Activated CD4-positive, alpha-beta T cell treated with anti-CD3 and anti-CD28 coated beads, Interleukin-2, amount 10 ng/mL, durations not matched to agents 7 days and 5 days (primary cell): ENCODE results near the gene ZFAND5. TPM values are rescaled to one million over a fixed set of nuclear protein-coding genes. Genes with fewer than 3 reads are reported as not detected.

Experiments used
- CTCF ChIA-PET: fragments of 350-600 bp; sonication (Branson Sonifier 250); formaldehyde crosslinking; loops from one replicate; lab custom pipeline; 2021; ENCODE audit warnings: antibody characterized with exemption; lab: Charles Lee
- POLR2A ChIA-PET: fragments of 350-600 bp; sonication (Branson Sonifier 250); formaldehyde crosslinking; loops from one replicate; lab custom pipeline; 2021; ENCODE audit warnings: antibody characterized with exemption; lab: Charles Lee
- DNase-seq: peaks from one replicate; pipeline ENCODE4 v3.0.0-alpha.2; 2020
- H3K27ac Mint-ChIP-seq: one replicate; pipeline ENCODE4 v1.8.0; 2021; ENCODE audit warnings: mild to moderate bottlenecking, moderate library complexity, mixed read lengths
- H3K27me3 Mint-ChIP-seq: one replicate; pipeline ENCODE4 v1.8.0; 2021; ENCODE audit warnings: mixed read lengths
- H3K36me3 Mint-ChIP-seq: one replicate; pipeline ENCODE4 v1.8.0; 2021; ENCODE audit warnings: low read depth, mixed read lengths
- H3K4me1 Mint-ChIP-seq: one replicate; pipeline ENCODE4 v1.8.0; 2021; ENCODE audit warnings: mixed read lengths
- H3K4me3 Mint-ChIP-seq: one replicate; pipeline ENCODE4 v1.8.0; 2021; ENCODE audit warnings: mild to moderate bottlenecking, moderate library complexity, mixed read lengths
- H3K9me3 Mint-ChIP-seq: one replicate; pipeline ENCODE4 v1.8.0; 2021; ENCODE audit warnings: mixed read lengths
- total RNA-seq, 2 experiments: library from RNA; stranded (reverse); gene quantifications; one replicate each; pipeline ENCODE4 v1.2.3, GENCODE V29; 2021

ZFAND5 gene
- total RNA-seq, 2 experiments from 2014 or later, result 59.8 to 80.2 TPM

- Mint-ChIP-seq H3K9me3 (no peaks in the 10 kb centered on the region), H3K36me3 (peaks cover 61% of the 10 kb centered on the region), H3K4me3 (no peak overlapping the region), H3K4me1 (peaks cover 76% of the 10 kb centered on the region), H3K27ac (no peak overlapping the region), H3K27me3 (no peaks in the 10 kb centered on the region)
- no peak for DNase-seq
- ChIA-PET POLR2A (no interaction called here), CTCF (interaction anchor here (0.7 kb wide), 1 partner anchor 372 kb away, joined by 3 read pairs; no protein-coding TSS in a partner anchor)
Observed at GRCh38 chr9:72360324-72360723, 4.7 kb downstream of the ZFAND5 start.

- Mint-ChIP-seq H3K36me3 (peaks cover 75% of the 10 kb centered on the region), H3K27ac (no peak overlapping the region), H3K9me3 (no peaks in the 10 kb centered on the region), H3K27me3 (no peaks in the 10 kb centered on the region), H3K4me1 (peaks cover 53% of the 10 kb centered on the region), H3K4me3 (no peak overlapping the region)
- no peak for DNase-seq
- ChIA-PET CTCF (interaction anchor here (0.6 kb wide), 1 partner anchor 702 kb away, joined by 3 read pairs; no protein-coding TSS in a partner anchor), POLR2A (no interaction called here)
Observed at GRCh38 chr9:72356041-72356582, 8.9 kb downstream of the ZFAND5 start.

- H3K27ac Mint-ChIP-seq, result no peak overlapping the region
- POLR2A ChIA-PET, result no interaction called here
Observed at GRCh38 chr9:72355153-72355552, 9.9 kb downstream of the ZFAND5 start.

GRCh38 chr9:72354704-72355103 lies 10.3 kb downstream of the ZFAND5 start:
- Mint-ChIP-seq H3K36me3 (peaks cover 66% of the 10 kb centered on the region), H3K4me1 (peaks cover 40% of the 10 kb centered on the region), H3K27ac (no peak overlapping the region), H3K9me3 (no peaks in the 10 kb centered on the region), H3K27me3 (no peaks in the 10 kb centered on the region), H3K4me3 (no peak overlapping the region)
- DNase-seq, result no peak
- ChIA-PET POLR2A (no interaction called here), CTCF (no interaction called here)

More at GRCh38 chr9:72355153-72355552, 9.9 kb downstream of the ZFAND5 start:
- Mint-ChIP-seq H3K27me3 (no peaks in the 10 kb centered on the region), H3K4me3 (no peak overlapping the region), H3K36me3 (peaks cover 71% of the 10 kb centered on the region), H3K4me1 (peaks cover 45% of the 10 kb centered on the region), H3K9me3 (no peaks in the 10 kb centered on the region)
- CTCF ChIA-PET, result no interaction called here
- no peak for DNase-seq

DNA sequence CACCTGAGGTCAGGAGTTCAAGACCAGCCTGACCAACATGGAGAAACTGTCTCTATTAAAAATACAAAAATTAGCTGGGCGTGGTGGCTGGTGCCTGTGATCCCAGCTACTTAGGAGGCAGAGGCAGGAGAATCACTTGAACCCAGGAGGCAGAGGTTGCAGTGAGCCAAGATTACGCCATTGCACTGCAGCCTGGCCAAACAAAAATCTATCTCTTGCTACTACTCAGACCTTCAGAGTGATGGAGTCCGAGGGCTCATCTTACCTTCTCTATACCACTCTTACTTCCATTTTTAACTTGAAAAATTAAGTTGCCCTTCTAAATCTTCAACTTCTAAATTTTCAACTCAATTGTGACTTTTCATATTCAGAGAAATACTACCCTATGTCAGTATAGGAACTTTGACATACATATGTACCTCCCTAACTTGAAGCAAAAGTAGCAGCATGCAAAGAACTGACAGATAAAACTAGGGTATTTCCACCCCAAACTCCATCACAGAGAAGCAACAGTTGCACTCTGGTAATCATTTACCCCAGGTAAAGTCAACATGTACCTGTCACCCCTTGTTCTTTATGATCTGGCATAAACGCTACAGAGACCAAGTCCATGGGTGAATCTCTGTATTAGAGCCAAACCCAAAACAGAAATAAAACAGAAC lies 11.4 kb downstream of the ZFAND5 start:
- no peaks in the 10 kb centered on the region for H3K27me3 Mint-ChIP-seq
- no peak for DNase-seq
- ChIA-PET POLR2A (no interaction called here), CTCF (interaction anchor here (0.6 kb wide), 1 partner anchor 9 kb away, joined by 4 read pairs; no protein-coding TSS in a partner anchor)
- H3K36me3 Mint-ChIP-seq, result peaks cover 55% of the 10 kb centered on the region
- no peak overlapping the region for H3K27ac Mint-ChIP-seq
- H3K9me3 Mint-ChIP-seq, result no peaks in the 10 kb centered on the region
- H3K4me3 Mint-ChIP-seq, result no peak overlapping the region
- H3K4me1 Mint-ChIP-seq, result peaks cover 30% of the 10 kb centered on the region

DNA sequence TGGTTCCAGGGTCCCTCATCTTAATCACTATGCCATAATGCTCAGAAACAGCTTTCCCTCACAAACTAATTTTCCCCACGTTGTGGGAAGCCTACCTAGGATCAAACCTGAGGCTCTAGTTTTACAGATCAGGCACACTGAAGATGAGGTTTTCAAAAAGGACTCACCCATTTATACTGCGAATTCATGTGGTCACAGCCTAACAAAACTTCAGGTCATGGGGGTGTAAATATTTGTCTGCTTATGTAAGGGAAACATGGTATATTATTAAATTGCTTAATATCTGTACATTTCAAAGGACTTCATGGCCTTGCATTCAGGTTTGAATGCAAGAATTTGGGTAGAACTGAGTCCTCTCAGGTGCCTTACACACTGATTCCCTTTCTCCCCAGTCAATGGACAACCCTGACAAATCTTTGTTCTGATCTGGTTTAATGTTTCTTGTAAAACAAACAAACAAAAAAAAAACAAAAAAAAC lies 12.1 kb downstream of the ZFAND5 start:
- Mint-ChIP-seq H3K27ac (no peak overlapping the region), H3K9me3 (no peaks in the 10 kb centered on the region), H3K4me1 (peaks cover 24% of the 10 kb centered on the region), H3K36me3 (peaks cover 49% of the 10 kb centered on the region), H3K4me3 (no peak overlapping the region), H3K27me3 (no peaks in the 10 kb centered on the region)
- POLR2A ChIA-PET, result no interaction called here
- DNase-seq, result no peak
- CTCF ChIA-PET, result interaction anchor here (0.6 kb wide), 1 partner anchor 10 kb away, joined by 4 read pairs; no protein-coding TSS in a partner anchor

DNA sequence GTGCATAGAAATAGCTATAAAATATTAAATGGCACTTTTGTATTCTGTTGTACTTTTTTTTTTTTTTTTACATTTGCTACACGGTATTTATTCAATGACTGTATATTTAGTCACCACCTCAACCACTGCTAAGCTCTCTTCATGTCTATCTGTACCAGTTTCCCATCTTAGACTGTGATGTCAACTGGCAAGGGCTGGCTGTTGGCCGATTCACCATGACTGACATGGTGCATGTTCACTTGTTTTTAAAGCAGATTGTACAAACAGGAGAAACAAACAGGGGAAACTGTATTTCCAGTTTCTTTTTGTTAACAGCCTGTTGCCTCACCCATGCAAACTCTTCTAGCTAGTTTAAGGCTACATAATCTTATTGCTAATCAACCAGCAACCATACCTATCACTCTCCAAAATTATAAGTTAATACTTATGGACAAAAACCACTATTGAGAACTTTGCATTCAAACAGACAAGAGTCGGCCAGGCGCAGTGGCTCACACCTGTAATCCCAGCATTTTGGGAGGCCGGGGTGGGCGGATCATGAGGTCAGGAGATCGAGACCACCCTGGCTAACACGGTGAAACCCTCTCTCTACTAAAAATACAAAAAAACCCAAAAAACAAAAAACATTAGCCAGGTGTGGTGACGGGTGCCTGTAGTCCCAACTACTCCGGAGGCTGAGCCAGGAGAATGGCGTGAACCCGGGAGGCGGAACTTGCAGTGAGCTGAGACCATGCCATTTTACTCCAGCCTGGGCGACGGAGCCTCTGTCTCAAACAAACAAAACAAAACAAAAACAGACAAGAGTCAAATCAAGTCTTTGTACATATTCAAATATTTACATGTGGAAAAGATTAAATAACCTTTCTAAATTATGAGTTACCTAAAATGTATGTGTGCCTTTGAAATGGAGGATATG lies 13.2 kb downstream of the ZFAND5 start:
- no peak for DNase-seq
- peaks cover 38% of the 10 kb centered on the region for H3K36me3 Mint-ChIP-seq
- no peaks in the 10 kb centered on the region for H3K27me3 Mint-ChIP-seq
- H3K27ac Mint-ChIP-seq, result no peak overlapping the region
- H3K9me3 Mint-ChIP-seq, result no peaks in the 10 kb centered on the region
- H3K4me1 Mint-ChIP-seq, result peaks cover 14% of the 10 kb centered on the region
- CTCF ChIA-PET, result interaction anchor here (1.0 kb wide), 1 partner anchor 11 kb away, joined by 4 read pairs; no protein-coding TSS in a partner anchor
- POLR2A ChIA-PET, result no interaction called here
- H3K4me3 Mint-ChIP-seq, result no peak overlapping the region

GRCh38 chr9:72349911-72350310 lies 15.1 kb downstream of the ZFAND5 start:
- Mint-ChIP-seq H3K27me3 (no peaks in the 10 kb centered on the region), H3K4me3 (no peak overlapping the region), H3K36me3 (peaks cover 20% of the 10 kb centered on the region), H3K27ac (no peak overlapping the region), H3K9me3 (no peaks in the 10 kb centered on the region), H3K4me1 (peaks cover 2% of the 10 kb centered on the region)
- ChIA-PET CTCF (no interaction called here), POLR2A (no interaction called here)
- DNase-seq, result no peak

- no peak for DNase-seq
- Mint-ChIP-seq H3K27me3 (no peaks in the 10 kb centered on the region), H3K4me1 (peaks cover 2% of the 10 kb centered on the region), H3K36me3 (peaks cover 13% of the 10 kb centered on the region), H3K9me3 (no peaks in the 10 kb centered on the region), H3K27ac (no peak overlapping the region), H3K4me3 (no peak overlapping the region)
- POLR2A ChIA-PET, result no interaction called here
- CTCF ChIA-PET, result no interaction called here
Observed at GRCh38 chr9:72349240-72349639, 15.8 kb downstream of the ZFAND5 start.

DNA sequence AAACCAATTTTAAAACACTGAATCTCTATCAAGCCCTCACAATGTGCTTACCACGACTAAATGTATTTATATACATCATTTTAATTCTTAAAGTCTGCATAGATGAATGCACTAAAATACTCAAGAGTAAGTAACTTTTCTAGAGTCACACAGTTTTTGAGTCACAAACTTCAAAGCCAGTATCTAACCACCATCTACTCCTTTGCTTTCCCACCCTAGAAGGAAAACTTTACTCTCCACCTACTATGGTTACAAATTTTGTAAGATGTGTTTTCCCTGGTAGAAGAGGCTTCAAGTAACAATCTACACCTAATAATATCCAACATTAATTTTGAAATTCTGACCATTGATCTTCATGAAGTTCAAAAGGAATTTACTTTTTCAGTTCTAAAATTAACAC lies 18.7 kb downstream of the ZFAND5 start:
- DNase-seq, result no peak
- Mint-ChIP-seq H3K4me1 (peaks cover 2% of the 10 kb centered on the region), H3K4me3 (no peak overlapping the region), H3K27me3 (no peaks in the 10 kb centered on the region), H3K27ac (no peak overlapping the region), H3K9me3 (no peaks in the 10 kb centered on the region), H3K36me3 (no peaks in the 10 kb centered on the region)
- ChIA-PET CTCF (no interaction called here), POLR2A (no interaction called here)

- Mint-ChIP-seq H3K27me3 (no peaks in the 10 kb centered on the region), H3K27ac (no peak overlapping the region), H3K9me3 (no peaks in the 10 kb centered on the region), H3K4me1 (no peaks in the 10 kb centered on the region), H3K4me3 (no peak overlapping the region), H3K36me3 (no peaks in the 10 kb centered on the region)
- ChIA-PET POLR2A (no interaction called here), CTCF (interaction anchor here (1.4 kb wide), 1 partner anchor 12 kb away, joined by 5 read pairs; no protein-coding TSS in a partner anchor)
- DNase-seq, result no peak
Observed at GRCh38 chr9:72338631-72339030, 26.4 kb downstream of the ZFAND5 start.

DNA sequence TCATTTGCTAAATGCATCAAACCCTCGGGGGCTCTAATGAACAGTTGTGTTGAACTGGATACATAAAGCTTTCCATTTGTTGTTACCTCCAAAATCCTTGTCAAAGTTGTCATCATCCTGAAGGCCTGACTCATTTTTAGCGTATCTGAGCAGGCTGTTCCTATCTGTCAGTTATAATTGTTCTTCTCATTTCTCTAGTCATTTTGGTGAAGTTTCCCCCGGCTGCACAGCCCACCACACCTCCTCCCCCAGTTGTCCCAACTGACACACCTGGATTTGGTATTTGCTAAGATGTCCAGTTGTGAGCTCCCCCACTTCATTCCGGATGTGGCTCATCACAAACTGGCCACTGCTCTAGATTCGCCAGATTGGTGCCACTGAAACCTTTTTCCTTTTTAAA lies 27.7 kb downstream of the ZFAND5 start:
- Mint-ChIP-seq H3K27me3 (peaks cover 2% of the 10 kb centered on the region), H3K27ac (no peak overlapping the region), H3K4me3 (no peak overlapping the region), H3K4me1 (no peaks in the 10 kb centered on the region), H3K9me3 (no peaks in the 10 kb centered on the region), H3K36me3 (no peaks in the 10 kb centered on the region)
- CTCF ChIA-PET, result interaction anchor here (0.6 to 1.4 kb wide), 2 partner anchors 128 to 929 kb away, joined by 3 read pairs; no protein-coding TSS in a partner anchor
- DNase-seq, result no peak
- POLR2A ChIA-PET, result no interaction called here
